HG03439 (cell line): ENCODE measurements around the gene ZCWPW2.

Experiments used
- ATAC-seq: cut with Tn5 transposase; IDR thresholded peaks from one replicate; pipeline ENCODE4 v1.9.1; 2021; ENCODE audit warnings: mild to moderate bottlenecking, moderate library complexity; ENCODE audit not compliant: unreplicated experiment

ZCWPW2 gene

GRCh38 chr3:28569357-28569756 is 220.8 kb downstream of the ZCWPW2 start:
- no peak for ATAC-seq

- ATAC-seq, result no peak
These were observed 225.5 kb downstream of the ZCWPW2 start for GRCh38 chr3:28574036-28574435.

DNA sequence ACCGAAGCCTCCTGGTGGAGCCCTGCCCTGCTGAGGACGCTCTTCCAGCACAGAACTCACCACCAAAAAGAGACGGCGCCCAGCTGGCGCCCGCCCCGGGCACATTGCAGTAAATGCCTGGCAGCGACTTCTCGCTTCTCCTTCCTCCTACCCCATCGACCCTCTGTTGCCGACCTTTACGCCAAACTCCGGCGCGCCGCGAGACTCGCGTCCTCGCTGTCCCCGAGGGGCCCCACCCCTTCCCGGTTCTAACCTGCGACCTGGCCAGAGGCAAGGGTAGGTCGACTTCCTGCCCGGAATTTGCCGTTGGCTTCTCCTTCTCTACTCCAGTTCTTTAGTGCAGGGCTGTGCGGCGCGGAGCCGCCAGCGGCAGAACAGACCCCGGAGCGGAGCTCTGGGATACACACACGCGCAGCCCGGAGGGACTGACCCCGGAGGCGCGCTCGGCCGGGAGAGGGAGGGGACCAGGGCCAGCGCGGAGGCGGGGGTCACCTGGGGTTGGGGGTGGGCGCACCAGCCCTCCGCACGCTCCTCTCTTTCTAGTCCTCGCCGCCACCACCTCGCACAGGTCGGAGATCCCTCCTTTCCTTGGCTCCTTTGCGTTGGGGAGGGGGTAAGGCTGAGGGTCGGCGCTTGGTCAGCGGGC is 226.7 kb downstream of the ZCWPW2 start:
- no peak for ATAC-seq
